HEK293 (cell line): ENCODE data around the gene SDF2L1.

Experiments
- CTCF ChIA-PET: fragments of 350-600 bp; formaldehyde crosslinking; extraction: SDS; loops from one replicate; lab custom pipeline; 2021; ENCODE audit warnings: antibody characterized with exemption; lab: Yijun Ruan, JAX
- POLR2A ChIA-PET: fragments of 300-600 bp; formaldehyde crosslinking; extraction: SDS; loops from one replicate; lab custom pipeline; 2020; ENCODE audit warnings: antibody characterized with exemption, inconsistent platforms; lab: Yijun Ruan, JAX
- H3K27ac ChIP-seq: fragments of 200-500 bp; sonication (Bioruptor generic); 2 replicates; pipeline ENCODE4 v1.5.1; 2014; ENCODE audit warnings: low read depth, low read length, control low read depth, inconsistent platforms; ENCODE audit errors: extremely low read depth
- H3K36me3 ChIP-seq, 2 experiments: fragments of 200-500 bp in 1 of 2; sonication (Bioruptor generic) in 1 of 2; 1 replicate in 1 of 2; 2 replicates in 1 of 2; pipeline ENCODE4 v1.5.1; 2014 to 2017; ENCODE audit warnings: inconsistent platforms in 2 of 2, low read length in 2 of 2; ENCODE audit not compliant: control insufficient read depth in 2 of 2, insufficient read depth in 1 of 2
- H3K4me1 ChIP-seq: fragments of 200-500 bp; sonication (Bioruptor generic); 2 replicates; pipeline ENCODE4 v1.5.1; 2014; ENCODE audit warnings: mild to moderate bottlenecking, low read length, inconsistent platforms; ENCODE audit not compliant: control insufficient read depth, insufficient read depth
- H3K4me3 ChIP-seq: 2 replicates; pipeline ENCODE4 v1.5.1; 2011; ENCODE audit warnings: low read depth, mild to moderate bottlenecking, control low read depth, low read length, moderate library complexity
- H3K9me3 ChIP-seq: fragments of 200-500 bp; sonication (Bioruptor generic); 2 replicates; pipeline ENCODE4 v1.5.1; 2014; ENCODE audit warnings: low read depth, low read length, inconsistent platforms; ENCODE audit not compliant: control insufficient read depth, insufficient read depth
- CTCF ChIP-seq: fragments of 450-650 bp; formaldehyde crosslinking; IDR thresholded peaks from 2 replicates; pipeline ENCODE4 v1.5.1; 2016; ENCODE audit warnings: missing biosample characterization, missing genetic modification characterization
- GLI2 ChIP-seq: fragments of 450-650 bp; formaldehyde crosslinking; IDR thresholded peaks from 2 replicates; pipeline ENCODE4; 2017; ENCODE audit warnings: missing biosample characterization, missing genetic modification characterization, low read depth, borderline replicate concordance
- HIC1 ChIP-seq: fragments of 450-650 bp; formaldehyde crosslinking; IDR thresholded peaks from 2 replicates; pipeline ENCODE4 v1.5.1; 2016; ENCODE audit warnings: missing biosample characterization, missing genetic modification characterization
- HOXC10 ChIP-seq: sonication (generic); formaldehyde crosslinking; IDR thresholded peaks from 2 replicates; pipeline ENCODE4 v1.8.1; 2023; ENCODE audit warnings: mild to moderate bottlenecking, missing genetic modification reagents
- KLF7 ChIP-seq: fragments of 450-650 bp; formaldehyde crosslinking; IDR thresholded peaks from 2 replicates; pipeline ENCODE4 v1.5.1; 2016; ENCODE audit warnings: missing biosample characterization, missing genetic modification characterization, borderline replicate concordance
- KLF9 ChIP-seq: fragments of 450-650 bp; formaldehyde crosslinking; IDR thresholded peaks from 2 replicates; pipeline ENCODE4 v1.5.1; 2016; ENCODE audit warnings: missing biosample characterization, missing genetic modification characterization, low read depth
- PATZ1 ChIP-seq: fragments of 450-650 bp; formaldehyde crosslinking; IDR thresholded peaks from 2 replicates; pipeline ENCODE4 v1.5.1; 2016; ENCODE audit warnings: missing biosample characterization, missing genetic modification characterization
- PRDM6 ChIP-seq: fragments of 450-650 bp; formaldehyde crosslinking; IDR thresholded peaks from 2 replicates; pipeline ENCODE4 v1.5.1; 2017; ENCODE audit warnings: missing biosample characterization, missing genetic modification characterization
- SCRT1 ChIP-seq: fragments of 450-650 bp; formaldehyde crosslinking; IDR thresholded peaks from 2 replicates; pipeline ENCODE4 v1.5.1; 2016; ENCODE audit warnings: missing biosample characterization, missing genetic modification characterization, borderline replicate concordance
- ZBTB21 ChIP-seq: fragments of 450-650 bp; formaldehyde crosslinking; IDR thresholded peaks from 2 replicates; pipeline ENCODE4 v1.5.1; 2017; ENCODE audit warnings: missing biosample characterization, missing genetic modification characterization
- ZBTB44 ChIP-seq: fragments of 450-650 bp; IDR thresholded peaks from 2 replicates; pipeline ENCODE4 v1.5.1; 2018; ENCODE audit warnings: missing biosample characterization, mild to moderate bottlenecking, missing genetic modification characterization
- ZBTB48 ChIP-seq: fragments of 450-650 bp; formaldehyde crosslinking; IDR thresholded peaks from 2 replicates; pipeline ENCODE4 v1.5.1; 2016; ENCODE audit warnings: missing biosample characterization, missing genetic modification characterization
- ZBTB8A ChIP-seq: fragments of 450-650 bp; formaldehyde crosslinking; IDR thresholded peaks from 2 replicates; pipeline ENCODE4 v1.5.1; 2016; ENCODE audit warnings: missing biosample characterization, missing genetic modification characterization
- ZEB2 ChIP-seq: fragments of 450-650 bp; formaldehyde crosslinking; IDR thresholded peaks from 2 replicates; pipeline ENCODE4 v1.5.1; 2016; ENCODE audit warnings: missing biosample characterization, missing genetic modification characterization
- ZFP37 ChIP-seq: fragments of 450-650 bp; formaldehyde crosslinking; IDR thresholded peaks from 2 replicates; pipeline ENCODE4 v1.5.1; 2016; ENCODE audit warnings: missing biosample characterization, missing genetic modification characterization
- ZNF121 ChIP-seq: fragments of 450-650 bp; formaldehyde crosslinking; IDR thresholded peaks from 2 replicates; pipeline ENCODE4 v1.5.1; 2016; ENCODE audit warnings: missing biosample characterization, missing genetic modification characterization
- ZNF157 ChIP-seq: fragments of 450-650 bp; formaldehyde crosslinking; IDR thresholded peaks from 2 replicates; pipeline ENCODE4 v1.5.1; 2016; ENCODE audit warnings: missing biosample characterization, missing genetic modification characterization
- ZNF16 ChIP-seq: fragments of 450-650 bp; formaldehyde crosslinking; IDR thresholded peaks from 2 replicates; pipeline ENCODE4 v1.5.1; 2016; ENCODE audit warnings: low read depth, missing biosample characterization, missing genetic modification characterization
- ZNF19 ChIP-seq: fragments of 450-650 bp; formaldehyde crosslinking; IDR thresholded peaks from 2 replicates; pipeline ENCODE4; 2016; ENCODE audit warnings: missing biosample characterization, missing genetic modification characterization, low read depth
- ZNF248 ChIP-seq: fragments of 450-650 bp; formaldehyde crosslinking; IDR thresholded peaks from 2 replicates; pipeline ENCODE4 v1.5.1; 2017; ENCODE audit warnings: missing biosample characterization, missing genetic modification characterization
- ZNF544 ChIP-seq: fragments of 450-650 bp; formaldehyde crosslinking; IDR thresholded peaks from 2 replicates; pipeline ENCODE4 v1.5.0; 2017; ENCODE audit warnings: missing biosample characterization, missing genetic modification characterization
- ZNF629 ChIP-seq: fragments of 450-650 bp; formaldehyde crosslinking; IDR thresholded peaks from 2 replicates; pipeline ENCODE4 v1.5.1; 2017; ENCODE audit warnings: missing biosample characterization, missing genetic modification characterization
- ZNF677 ChIP-seq: fragments of 450-650 bp; IDR thresholded peaks from 2 replicates; pipeline ENCODE4 v1.5.0; 2018; ENCODE audit warnings: missing biosample characterization, mild to moderate bottlenecking, missing genetic modification characterization, moderate library complexity
- ZNF777 ChIP-seq: fragments of 450-650 bp; formaldehyde crosslinking; IDR thresholded peaks from 2 replicates; pipeline ENCODE4 v1.5.1; 2017; ENCODE audit warnings: missing biosample characterization, missing genetic modification characterization, borderline replicate concordance
- ZXDB ChIP-seq: fragments of 450-650 bp; formaldehyde crosslinking; IDR thresholded peaks from 2 replicates; pipeline ENCODE4 v1.5.1; 2016; ENCODE audit warnings: missing biosample characterization, missing genetic modification characterization
- TF ChIP-seq, protein P1 (sequence below): fragments of 450-650 bp; formaldehyde crosslinking; IDR thresholded peaks from 2 replicates; pipeline ENCODE4 v1.5.1; 2016; ENCODE audit warnings: missing biosample characterization, missing genetic modification characterization

SDF2L1 gene

DNA sequence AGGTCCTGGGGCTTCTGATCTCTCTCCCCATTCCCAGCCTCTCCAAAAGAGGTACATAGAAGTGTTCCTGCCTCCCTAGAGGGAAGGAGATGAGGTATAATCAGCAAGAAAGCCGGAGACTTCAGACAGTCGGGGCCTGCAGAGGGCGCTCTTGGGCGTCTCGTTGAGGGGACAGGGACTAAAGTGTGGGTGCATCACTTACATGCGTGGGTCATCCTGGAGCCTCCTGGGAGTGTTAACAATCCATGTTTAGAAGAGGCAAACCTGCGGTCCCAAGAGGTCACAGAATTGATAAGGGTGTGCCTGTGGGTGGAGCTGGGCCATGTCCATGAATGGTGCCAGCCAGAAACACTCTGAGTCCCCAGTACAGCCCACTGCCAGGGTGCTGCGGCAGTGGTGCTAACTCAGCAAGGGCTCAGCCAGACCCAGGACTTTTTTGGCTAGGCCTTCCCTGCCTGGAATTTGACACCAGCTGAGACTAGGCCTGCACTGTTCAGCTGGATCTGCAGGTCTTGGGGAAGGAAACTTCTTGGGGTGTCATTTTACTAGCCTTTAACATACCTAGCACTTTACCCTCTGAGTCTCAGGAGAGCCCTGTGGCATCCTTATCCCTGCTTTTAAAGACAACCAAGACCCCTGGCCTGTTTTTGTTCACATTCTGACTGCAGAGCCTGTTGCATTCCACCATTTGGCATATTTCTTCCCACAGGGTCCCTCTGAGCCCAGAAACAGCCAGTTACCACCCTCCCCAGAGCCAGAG lies 17.8 kb upstream of the SDF2L1 start:
- ChIA-PET POLR2A (interaction anchor here (0.8 kb wide), 1 partner anchor 10 kb away, joined by 3 read pairs; no protein-coding TSS in a partner anchor), CTCF (interaction anchor here (0.6 to 5.7 kb wide), 12 partner anchors 12 to 666 kb away, joined by 3 to 33 read pairs (median 4); partner anchors contain the start of gene SDF2L1)
- peaks cover 0 to 77% of the 10 kb centered on the region in 2 experiments; a peak in 1 of 3 replicates for H3K36me3 ChIP-seq
- H3K9me3 ChIP-seq, result no peaks in the 10 kb centered on the region
- no peak overlapping the region for H3K4me3 ChIP-seq
- H3K27ac ChIP-seq, result no peak overlapping the region
- H3K4me1 ChIP-seq, result no peaks in the 10 kb centered on the region
- TF ChIP-seq ZNF629 (tag by site-specific recombination), result peak; percentile 40; the same call in 1 of the 2 replicates
- no peak for TF ChIP-seq ZNF16 (tag by site-specific recombination)
- TF ChIP-seq KLF7 (tag by site-specific recombination), result no peak
- peak; percentile 50; the same call in 1 of the 2 replicates for TF ChIP-seq ZEB2 (tag by site-specific recombination)
- TF ChIP-seq, protein P1, sequence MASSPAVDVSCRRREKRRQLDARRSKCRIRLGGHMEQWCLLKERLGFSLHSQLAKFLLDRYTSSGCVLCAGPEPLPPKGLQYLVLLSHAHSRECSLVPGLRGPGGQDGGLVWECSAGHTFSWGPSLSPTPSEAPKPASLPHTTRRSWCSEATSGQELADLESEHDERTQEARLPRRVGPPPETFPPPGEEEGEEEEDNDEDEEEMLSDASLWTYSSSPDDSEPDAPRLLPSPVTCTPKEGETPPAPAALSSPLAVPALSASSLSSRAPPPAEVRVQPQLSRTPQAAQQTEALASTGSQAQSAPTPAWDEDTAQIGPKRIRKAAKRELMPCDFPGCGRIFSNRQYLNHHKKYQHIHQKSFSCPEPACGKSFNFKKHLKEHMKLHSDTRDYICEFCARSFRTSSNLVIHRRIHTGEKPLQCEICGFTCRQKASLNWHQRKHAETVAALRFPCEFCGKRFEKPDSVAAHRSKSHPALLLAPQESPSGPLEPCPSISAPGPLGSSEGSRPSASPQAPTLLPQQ (tag by site-specific recombination), result 0 out of 2 replicates have a peak, but pooled peaks have one; percentile 9
- TF ChIP-seq ZFP37 (tag by site-specific recombination), result 0 out of 2 replicates have a peak, but pooled peaks have one; percentile 47
- peak; percentile 69 for TF ChIP-seq HIC1 (tag by site-specific recombination)
- no peak for TF ChIP-seq ZNF121 (tag by site-specific recombination)
- no peak for TF ChIP-seq ZNF777 (tag by site-specific recombination)
- no peak for TF ChIP-seq HOXC10 (CRISPR knock-in tag)
- peak; percentile 23; the same call in 1 of the 2 replicates for TF ChIP-seq ZBTB44
- no peak for TF ChIP-seq PRDM6
- peak; percentile 29; the same call in 1 of the 2 replicates for TF ChIP-seq KLF9 (tag by site-specific recombination)
- TF ChIP-seq ZBTB21 (tag by site-specific recombination), result no peak
- TF ChIP-seq ZNF157 (tag by site-specific recombination), result no peak
- no peak for TF ChIP-seq ZNF677 (tag by site-specific recombination)
- no peak for TF ChIP-seq ZNF544 (tag by site-specific recombination)
- no peak for TF ChIP-seq ZBTB8A
- no peak for TF ChIP-seq GLI2 (tag by site-specific recombination)
- TF ChIP-seq ZNF19 (tag by site-specific recombination), result no peak
- no peak for TF ChIP-seq ZNF248 (tag by site-specific recombination)
- peak; percentile 77 for TF ChIP-seq CTCF (tag by site-specific recombination)
- TF ChIP-seq PATZ1 (tag by site-specific recombination), result peak; percentile 25; the same call in 1 of the 2 replicates
- peak; percentile 42; the same call in 1 of the 2 replicates for TF ChIP-seq ZXDB (tag by site-specific recombination)
- TF ChIP-seq SCRT1 (tag by site-specific recombination), result peak; percentile 58; the same call in 1 of the 2 replicates
- TF ChIP-seq ZBTB48 (tag by site-specific recombination), result peak; percentile 68; the same call in 1 of the 2 replicates
